NCI-H345 (cell line): ENCODE results near the gene PACSIN1.
A peak's percentile ranks its signal among the peaks of the same experiment; 100 is the strongest.
"Not testable (repeated sequence)": the region's sequence is repeated elsewhere in the genome, so short reads cannot be mapped to it uniquely, and the experiment has no call there.

Source experiments
- DNase-seq: peaks from one replicate; lab custom pipeline; 2025; lab: John Stamatoyannopoulos, UW

The PACSIN1 gene

GRCh38 chr6:34459899-34460593, 5.8 kb upstream of the PACSIN1 start:
- DNase-seq = peak; percentile 45

- DNase-seq = no peak
Measured at GRCh38 chr6:34460796-34461507, 4.9 kb upstream of the PACSIN1 start.

- no peak for DNase-seq
Measured at GRCh38 chr6:34462010-34462409, 3.9 kb upstream of the PACSIN1 start.

- no peak for DNase-seq
Measured at GRCh38 chr6:34462551-34462971, 3.3 kb upstream of the PACSIN1 start.

GRCh38 chr6:34463299-34463698, 2.6 kb upstream of the PACSIN1 start:
- no peak for DNase-seq

- no peak for DNase-seq
Measured at GRCh38 chr6:34463849-34464248, 2.0 kb upstream of the PACSIN1 start.

- no peak for DNase-seq
Measured at GRCh38 chr6:34466242-34467185, 638 bp downstream of the PACSIN1 start.

- no peak for DNase-seq
Measured at GRCh38 chr6:34468378-34468892, 2.6 kb downstream of the PACSIN1 start.

GRCh38 chr6:34469499-34469898, 3.6 kb downstream of the PACSIN1 start:
- no peak for DNase-seq

GRCh38 chr6:34472425-34472824, 6.5 kb downstream of the PACSIN1 start:
- no peak for DNase-seq

GRCh38 chr6:34473967-34474366, 8.1 kb downstream of the PACSIN1 start:
- DNase-seq = no peak

GRCh38 chr6:34474754-34475153, 8.9 kb downstream of the PACSIN1 start:
- DNase-seq = no peak

GRCh38 chr6:34475238-34475682, 9.4 kb downstream of the PACSIN1 start:
- DNase-seq = no peak

- DNase-seq = no peak
Measured at GRCh38 chr6:34475767-34476328, 10.0 kb downstream of the PACSIN1 start.

GRCh38 chr6:34476447-34476846, 10.6 kb downstream of the PACSIN1 start:
- DNase-seq = no peak

- no peak for DNase-seq
Measured at GRCh38 chr6:34476921-34477320, 11.0 kb downstream of the PACSIN1 start.

GRCh38 chr6:34478796-34479195, 12.9 kb downstream of the PACSIN1 start:
- no peak for DNase-seq

GRCh38 chr6:34483781-34484180, 17.9 kb downstream of the PACSIN1 start:
- not testable (repeated sequence) for DNase-seq

- no peak for DNase-seq
Measured at GRCh38 chr6:34484391-34484790, 18.5 kb downstream of the PACSIN1 start.

- DNase-seq = peak; percentile 3
Measured at GRCh38 chr6:34484899-34485298, 19.0 kb downstream of the PACSIN1 start.

GRCh38 chr6:34485321-34486060, 19.6 kb downstream of the PACSIN1 start:
- no peak for DNase-seq
